ENCODE measurements around the gene LYG1.

GRCh38 chr2:99350194-99350593, 49.2 kb upstream of the LYG1 start:
- TF ChIP-seq CTCF (IDR thresholded peaks at IDR 0.05) (no peak), POLR2A (IDR thresholded peaks at IDR 0.05) (no peak)

Data from Peyer's patch (tissue), 4 donors.